ENCODE measurements around the gene PEX5.

PEX5 gene

GRCh38 chr12:7162691-7163114 is 26.8 kb upstream of the PEX5 start:
- H3K4me1 ChIP-seq (ENCODE audit: insufficient read depth, low read length, severe bottlenecking): no peaks in the 10 kb centered on the region
- H3K9ac ChIP-seq (ENCODE audit: low read length): no peak overlapping the region
- no peaks in the 10 kb centered on the region; the same call in 1 of the 2 replicates for H3K27me3 ChIP-seq (ENCODE audit: insufficient read depth, low read length)
- no peaks in the 10 kb centered on the region for H3F3A ChIP-seq (ENCODE audit: insufficient read depth, low read length)
- H3K27ac ChIP-seq (ENCODE audit: low read depth, low read length, poor library complexity, severe bottlenecking): no peak overlapping the region
- H3K4me3 ChIP-seq (ENCODE audit: low read depth, low read length, poor library complexity, severe bottlenecking): no peak overlapping the region
- H3K4me2 ChIP-seq (ENCODE audit: low read length): no peak overlapping the region
- H2AFZ ChIP-seq (ENCODE audit: low read length): no peak overlapping the region
- no peak for TF ChIP-seq CTCF (IDR thresholded peaks at IDR 0.05; ENCODE audit: low read length)
- TF ChIP-seq EZH2 (IDR thresholded peaks at IDR 0.05; ENCODE audit: borderline replicate concordance, low read length): no peak
- no peaks in the 10 kb centered on the region for H4K20me1 ChIP-seq (ENCODE audit: insufficient read depth, low read length)
- H3K36me3 ChIP-seq (ENCODE audit: insufficient read depth, low read length): no peaks in the 10 kb centered on the region
- no peaks in the 10 kb centered on the region for H3K79me2 ChIP-seq (ENCODE audit: insufficient read depth, low read length)
- H3K9me2 ChIP-seq (ENCODE audit: low read depth, low read length): no peaks in the 10 kb centered on the region
- H3K9me3 ChIP-seq (ENCODE audit: low read length): peaks cover 5% of the 10 kb centered on the region

GRCh38 chr12:7169951-7170350 is 19.5 kb upstream of the PEX5 start:
- Histone ChIP-seq H3K4me2 (ENCODE audit: low read length) (no peak overlapping the region), H3K9ac (ENCODE audit: low read length) (no peak overlapping the region), H2AFZ (ENCODE audit: low read length) (no peak overlapping the region), H4K20me1 (ENCODE audit: insufficient read depth, low read length) (no peaks in the 10 kb centered on the region), H3K9me2 (ENCODE audit: low read depth, low read length) (no peaks in the 10 kb centered on the region), H3K27me3 (ENCODE audit: insufficient read depth, low read length) (no peaks in the 10 kb centered on the region), H3K9me3 (ENCODE audit: low read length) (peaks cover 33% of the 10 kb centered on the region), H3K79me2 (ENCODE audit: insufficient read depth, low read length) (no peaks in the 10 kb centered on the region), H3K36me3 (ENCODE audit: insufficient read depth, low read length) (no peaks in the 10 kb centered on the region), H3K27ac (ENCODE audit: low read depth, low read length, poor library complexity, severe bottlenecking) (no peak overlapping the region), H3K4me1 (ENCODE audit: insufficient read depth, low read length, severe bottlenecking) (no peaks in the 10 kb centered on the region), H3K4me3 (ENCODE audit: low read depth, low read length, poor library complexity, severe bottlenecking) (no peak overlapping the region), H3F3A (ENCODE audit: insufficient read depth, low read length) (no peaks in the 10 kb centered on the region)
- no peak for TF ChIP-seq EZH2 (IDR thresholded peaks at IDR 0.05; ENCODE audit: borderline replicate concordance, low read length)
- TF ChIP-seq CTCF (IDR thresholded peaks at IDR 0.05; ENCODE audit: low read length): no peak

- H3K27ac ChIP-seq (ENCODE audit: low read depth, low read length, poor library complexity, severe bottlenecking): no peak overlapping the region
- TF ChIP-seq EZH2 (IDR thresholded peaks at IDR 0.05; ENCODE audit: borderline replicate concordance, low read length): no peak
- H3K4me3 ChIP-seq (ENCODE audit: low read depth, low read length, poor library complexity, severe bottlenecking): no peak overlapping the region
- no peaks in the 10 kb centered on the region for H3F3A ChIP-seq (ENCODE audit: insufficient read depth, low read length)
- no peaks in the 10 kb centered on the region for H3K79me2 ChIP-seq (ENCODE audit: insufficient read depth, low read length)
- H2AFZ ChIP-seq (ENCODE audit: low read length): no peak overlapping the region
- no peaks in the 10 kb centered on the region for H3K4me1 ChIP-seq (ENCODE audit: insufficient read depth, low read length, severe bottlenecking)
- peaks cover 34% of the 10 kb centered on the region for H3K9me3 ChIP-seq (ENCODE audit: low read length)
- no peak overlapping the region for H3K9ac ChIP-seq (ENCODE audit: low read length)
- no peaks in the 10 kb centered on the region for H3K9me2 ChIP-seq (ENCODE audit: low read depth, low read length)
- no peaks in the 10 kb centered on the region for H4K20me1 ChIP-seq (ENCODE audit: insufficient read depth, low read length)
- H3K27me3 ChIP-seq (ENCODE audit: insufficient read depth, low read length): no peaks in the 10 kb centered on the region; the same call in 1 of the 2 replicates
- no peaks in the 10 kb centered on the region for H3K36me3 ChIP-seq (ENCODE audit: insufficient read depth, low read length)
- no peak overlapping the region for H3K4me2 ChIP-seq (ENCODE audit: low read length)
Observed at GRCh38 chr12:7171854-7172253, 17.6 kb upstream of the PEX5 start.

GRCh38 chr12:7175493-7175892 is 14.0 kb upstream of the PEX5 start:
- Histone ChIP-seq H3K9me3 (ENCODE audit: low read length) (peaks cover 14% of the 10 kb centered on the region), H3F3A (ENCODE audit: insufficient read depth, low read length) (no peaks in the 10 kb centered on the region), H3K4me3 (ENCODE audit: low read depth, low read length, poor library complexity, severe bottlenecking) (no peak overlapping the region), H3K36me3 (ENCODE audit: insufficient read depth, low read length) (no peaks in the 10 kb centered on the region), H3K27ac (ENCODE audit: low read depth, low read length, poor library complexity, severe bottlenecking) (no peak overlapping the region), H3K79me2 (ENCODE audit: insufficient read depth, low read length) (no peaks in the 10 kb centered on the region), H4K20me1 (ENCODE audit: insufficient read depth, low read length) (no peaks in the 10 kb centered on the region), H3K9me2 (ENCODE audit: low read depth, low read length) (no peaks in the 10 kb centered on the region), H3K4me2 (ENCODE audit: low read length) (no peak overlapping the region), H3K4me1 (ENCODE audit: insufficient read depth, low read length, severe bottlenecking) (no peaks in the 10 kb centered on the region), H3K27me3 (ENCODE audit: insufficient read depth, low read length) (peaks cover 3% of the 10 kb centered on the region; the same call in 1 of the 2 replicates), H2AFZ (ENCODE audit: low read length) (no peak overlapping the region), H3K9ac (ENCODE audit: low read length) (no peak overlapping the region)
- TF ChIP-seq CTCF (IDR thresholded peaks at IDR 0.05; ENCODE audit: low read length): no peak
- TF ChIP-seq EZH2 (IDR thresholded peaks at IDR 0.05; ENCODE audit: borderline replicate concordance, low read length): no peak
